Neural cell (in vitro differentiated cells): ENCODE measurements around the gene MRGPRD. TPM values are rescaled to one million over a fixed set of nuclear protein-coding genes. Genes with fewer than 3 reads are reported as not detected.
A peak's percentile ranks its signal among the peaks of the same experiment; 100 is the strongest.

ENCODE experiments used
- H2AFZ ChIP-seq: fragments of 200-600, 300-800 bp; sonication (generic), shearing (Covaris generic); 2 replicates; pipeline ENCODE4 v1.6.0; 2014; ENCODE audit warnings: low read depth, mild to moderate bottlenecking, antibody characterized with exemption, low read length, moderate library complexity
- H3F3A ChIP-seq: fragments of 200-600 bp; shearing (Covaris generic); 2 replicates; pipeline ENCODE4 v1.6.1; 2016; ENCODE audit warnings: mild to moderate bottlenecking, moderate library complexity, mixed read lengths, antibody characterized with exemption, low read length; ENCODE audit not compliant: insufficient read depth, poor library complexity, severe bottlenecking
- H3K27ac ChIP-seq: fragments of 200-600, 300-800 bp; sonication (generic), shearing (Covaris generic); 2 replicates; pipeline ENCODE4 v1.5.1; 2014; ENCODE audit warnings: mild to moderate bottlenecking, low read length, moderate library complexity
- H3K27me3 ChIP-seq: fragments of 300-800, 200-600 bp; sonication (generic), shearing (Covaris generic); 2 replicates; pipeline ENCODE4 v1.6.0; 2014; ENCODE audit warnings: mild to moderate bottlenecking, low read depth, low read length, moderate library complexity; ENCODE audit not compliant: insufficient read depth
- H3K36me3 ChIP-seq: fragments of 300-800, 200-600 bp; sonication (generic), shearing (Covaris generic); 2 replicates; pipeline ENCODE4 v1.5.1; 2014; ENCODE audit warnings: mild to moderate bottlenecking, antibody characterized with exemption, low read length, moderate library complexity; ENCODE audit not compliant: insufficient read depth
- H3K4me2 ChIP-seq: fragments of 300-800, 200-600 bp; sonication (generic), shearing (Covaris generic); 2 replicates; pipeline ENCODE4 v1.6.0; 2014; ENCODE audit warnings: mild to moderate bottlenecking, low read length
- H3K4me3 ChIP-seq: fragments of 300-800, 200-600 bp; sonication (generic), shearing (Covaris generic); 2 replicates; pipeline ENCODE4 v1.5.1; 2014; ENCODE audit warnings: mild to moderate bottlenecking, low read length, moderate library complexity
- H3K79me2 ChIP-seq: fragments of 200-600 bp; shearing (Covaris generic); replicated peaks from 2 replicates; pipeline ENCODE4 v1.6.0; 2014; ENCODE audit warnings: mild to moderate bottlenecking, low read length, moderate library complexity; ENCODE audit not compliant: insufficient read depth
- H3K9ac ChIP-seq: fragments of 300-800, 200-600 bp; sonication (generic), shearing (Covaris generic); 2 replicates; pipeline ENCODE4 v1.6.1; 2016; ENCODE audit warnings: mild to moderate bottlenecking, low read length, mixed read lengths
- H3K9me2 ChIP-seq: fragments of 200-600 bp; shearing (Covaris generic); 2 replicates; pipeline ENCODE4 v1.6.1; 2016; ENCODE audit warnings: mild to moderate bottlenecking, low read length, mixed read lengths; ENCODE audit not compliant: insufficient read depth
- H3K9me3 ChIP-seq: fragments of 200-600, 300-800 bp; sonication (generic), shearing (Covaris generic); 2 replicates; pipeline ENCODE4 v1.6.1; 2016; ENCODE audit warnings: mild to moderate bottlenecking, mixed run types, low read length, moderate library complexity, mixed read lengths
- H4K20me1 ChIP-seq: fragments of 200-600 bp; shearing (Covaris generic); 2 replicates; pipeline ENCODE4 v1.6.1; 2016; ENCODE audit warnings: mild to moderate bottlenecking, mixed run types; ENCODE audit not compliant: insufficient read depth
- EP300 ChIP-seq: fragments of 450-650 bp; conservative IDR thresholded peaks from 2 replicates; pipeline ENCODE4 v1.6.1; 2014; ENCODE audit warnings: antibody characterized with exemption, mild to moderate bottlenecking, moderate library complexity; ENCODE audit not compliant: poor library complexity, severe bottlenecking
- EZH2 ChIP-seq: fragments of 200-600, 300-800 bp; shearing (Covaris generic), sonication (generic); IDR thresholded peaks from 2 replicates; pipeline ENCODE4 v1.6.1; 2014; ENCODE audit warnings: antibody characterized with exemption, low read length, borderline replicate concordance, mild to moderate bottlenecking; ENCODE audit not compliant: insufficient read depth, poor library complexity, severe bottlenecking
- POLR2AphosphoS5 ChIP-seq: IDR thresholded peaks from 2 replicates; pipeline ENCODE4 v1.6.1; 2012
- RAD21 ChIP-seq: fragments of 450-650 bp; conservative IDR thresholded peaks from 2 replicates; pipeline ENCODE4 v1.6.1; 2014; ENCODE audit warnings: antibody characterized with exemption, mild to moderate bottlenecking, moderate library complexity
- SMC3 ChIP-seq: fragments of 450-650 bp; conservative IDR thresholded peaks from 2 replicates; pipeline ENCODE4 v1.6.1; 2014; ENCODE audit warnings: antibody characterized with exemption, mild to moderate bottlenecking, moderate library complexity; ENCODE audit not compliant: poor library complexity
- TAF1 ChIP-seq: IDR thresholded peaks from 2 replicates; pipeline ENCODE4 v1.6.1; 2012; ENCODE audit warnings: low read depth
- polyA plus RNA-seq: library from polyadenylated mRNA; depleted of rRNA; stranded (reverse); fragments of >200 nt; gene quantifications from 2 replicates; pipeline ENCODE4 v1.2.3, GENCODE V29; 2014
- TF ChIP-seq, protein P1 (sequence below): fragments of 450-650 bp; IDR thresholded peaks from 2 replicates; pipeline ENCODE4 v1.5.1; 2014; ENCODE audit warnings: antibody characterized with exemption, mild to moderate bottlenecking, moderate library complexity; ENCODE audit not compliant: poor library complexity, severe bottlenecking
- TF ChIP-seq, protein P2 (sequence below): IDR thresholded peaks from 2 replicates; pipeline ENCODE4 v1.6.1; 2012; ENCODE audit warnings: borderline replicate concordance

The MRGPRD gene
- polyA plus RNA-seq, 1 donor from 2014 or later, result not detected

DNA sequence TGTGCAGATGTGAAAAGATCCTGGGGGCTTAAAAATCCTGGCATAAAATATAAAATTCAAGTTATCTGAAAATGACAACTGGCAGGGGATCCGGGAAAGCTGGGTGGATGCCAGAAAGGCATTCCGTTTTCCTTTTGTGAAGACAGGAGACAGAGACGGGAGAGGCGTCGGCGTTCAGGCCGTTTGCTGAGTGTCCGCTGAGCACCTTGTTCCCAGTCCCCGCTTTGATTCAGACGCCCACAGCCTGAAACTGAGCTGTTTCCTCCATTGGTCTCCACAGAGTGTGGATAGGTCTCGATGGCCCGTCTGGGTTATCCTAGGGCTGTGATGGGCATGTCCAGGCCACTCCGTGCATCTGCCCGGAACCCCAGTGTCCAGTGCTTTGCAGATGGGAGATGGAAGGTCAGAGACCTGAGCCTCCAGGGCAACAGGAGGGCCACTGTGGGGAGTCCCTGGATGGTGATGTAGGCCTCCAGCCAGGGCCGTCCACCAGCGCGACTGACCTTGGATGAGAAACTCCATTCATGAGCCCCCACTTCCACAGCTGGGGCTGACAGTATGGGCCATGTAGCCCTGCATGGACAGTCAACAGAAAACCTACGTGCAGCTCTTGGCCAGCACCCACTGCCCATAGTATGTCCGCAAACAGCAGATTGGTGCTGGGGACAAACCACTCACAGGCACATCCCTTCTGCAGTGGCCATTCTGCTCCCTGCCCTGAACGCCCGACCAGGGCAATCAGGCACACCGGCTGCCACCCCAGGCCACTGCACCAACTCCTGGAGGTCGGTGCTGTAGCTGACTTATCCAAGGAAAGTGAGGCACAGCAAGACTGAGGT lies 20.7 kb upstream of the MRGPRD start:
- TF ChIP-seq, protein P1, sequence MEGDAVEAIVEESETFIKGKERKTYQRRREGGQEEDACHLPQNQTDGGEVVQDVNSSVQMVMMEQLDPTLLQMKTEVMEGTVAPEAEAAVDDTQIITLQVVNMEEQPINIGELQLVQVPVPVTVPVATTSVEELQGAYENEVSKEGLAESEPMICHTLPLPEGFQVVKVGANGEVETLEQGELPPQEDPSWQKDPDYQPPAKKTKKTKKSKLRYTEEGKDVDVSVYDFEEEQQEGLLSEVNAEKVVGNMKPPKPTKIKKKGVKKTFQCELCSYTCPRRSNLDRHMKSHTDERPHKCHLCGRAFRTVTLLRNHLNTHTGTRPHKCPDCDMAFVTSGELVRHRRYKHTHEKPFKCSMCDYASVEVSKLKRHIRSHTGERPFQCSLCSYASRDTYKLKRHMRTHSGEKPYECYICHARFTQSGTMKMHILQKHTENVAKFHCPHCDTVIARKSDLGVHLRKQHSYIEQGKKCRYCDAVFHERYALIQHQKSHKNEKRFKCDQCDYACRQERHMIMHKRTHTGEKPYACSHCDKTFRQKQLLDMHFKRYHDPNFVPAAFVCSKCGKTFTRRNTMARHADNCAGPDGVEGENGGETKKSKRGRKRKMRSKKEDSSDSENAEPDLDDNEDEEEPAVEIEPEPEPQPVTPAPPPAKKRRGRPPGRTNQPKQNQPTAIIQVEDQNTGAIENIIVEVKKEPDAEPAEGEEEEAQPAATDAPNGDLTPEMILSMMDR, result no peak
- no peak for TF ChIP-seq EZH2
- TF ChIP-seq SMC3, result no peak
- no peak for TF ChIP-seq EP300
- TF ChIP-seq TAF1, result no peak
- no peak for TF ChIP-seq POLR2AphosphoS5
- Histone ChIP-seq H3K27me3 (no peaks in the 10 kb centered on the region), H3K9me3 (no peaks in the 10 kb centered on the region), H2AFZ (no peak overlapping the region), H3K4me3 (no peak overlapping the region), H3K27ac (no peak overlapping the region), H3K36me3 (no peaks in the 10 kb centered on the region), H3K9ac (no peak overlapping the region), H3K79me2 (no peaks in the 10 kb centered on the region), H3K9me2 (no peaks in the 10 kb centered on the region), H3K4me2 (no peak overlapping the region), H4K20me1 (no peaks in the 10 kb centered on the region), H3F3A (no peaks in the 10 kb centered on the region)

DNA sequence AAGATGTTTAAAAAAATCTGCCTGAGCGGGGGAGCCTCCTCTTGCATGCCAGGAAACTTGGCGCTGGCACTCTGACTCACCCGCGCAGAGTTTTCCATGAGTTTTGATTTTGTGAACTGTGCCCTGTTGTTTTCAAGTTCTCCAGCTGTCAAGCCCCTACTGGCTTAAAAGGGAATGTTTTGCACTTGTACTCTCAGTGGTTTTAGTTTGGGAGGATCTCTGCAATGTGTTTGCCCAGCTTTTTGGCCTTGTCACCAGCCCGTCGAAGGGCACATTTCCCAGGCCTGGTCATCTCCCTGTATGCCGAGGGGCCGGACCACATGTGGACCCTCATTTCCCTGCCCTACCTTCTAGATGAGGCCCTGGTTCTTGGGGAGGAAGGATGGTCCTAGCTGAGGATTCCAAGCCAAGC lies 20.1 kb upstream of the MRGPRD start:
- Histone ChIP-seq H3K27me3 (no peaks in the 10 kb centered on the region), H3F3A (no peaks in the 10 kb centered on the region), H3K9me3 (no peaks in the 10 kb centered on the region), H3K27ac (no peak overlapping the region), H3K9me2 (no peaks in the 10 kb centered on the region), H4K20me1 (no peaks in the 10 kb centered on the region), H3K9ac (no peak overlapping the region), H3K4me2 (no peak overlapping the region), H2AFZ (no peak overlapping the region), H3K79me2 (no peaks in the 10 kb centered on the region), H3K4me3 (no peak overlapping the region), H3K36me3 (no peaks in the 10 kb centered on the region)
- TF ChIP-seq, protein P2, sequence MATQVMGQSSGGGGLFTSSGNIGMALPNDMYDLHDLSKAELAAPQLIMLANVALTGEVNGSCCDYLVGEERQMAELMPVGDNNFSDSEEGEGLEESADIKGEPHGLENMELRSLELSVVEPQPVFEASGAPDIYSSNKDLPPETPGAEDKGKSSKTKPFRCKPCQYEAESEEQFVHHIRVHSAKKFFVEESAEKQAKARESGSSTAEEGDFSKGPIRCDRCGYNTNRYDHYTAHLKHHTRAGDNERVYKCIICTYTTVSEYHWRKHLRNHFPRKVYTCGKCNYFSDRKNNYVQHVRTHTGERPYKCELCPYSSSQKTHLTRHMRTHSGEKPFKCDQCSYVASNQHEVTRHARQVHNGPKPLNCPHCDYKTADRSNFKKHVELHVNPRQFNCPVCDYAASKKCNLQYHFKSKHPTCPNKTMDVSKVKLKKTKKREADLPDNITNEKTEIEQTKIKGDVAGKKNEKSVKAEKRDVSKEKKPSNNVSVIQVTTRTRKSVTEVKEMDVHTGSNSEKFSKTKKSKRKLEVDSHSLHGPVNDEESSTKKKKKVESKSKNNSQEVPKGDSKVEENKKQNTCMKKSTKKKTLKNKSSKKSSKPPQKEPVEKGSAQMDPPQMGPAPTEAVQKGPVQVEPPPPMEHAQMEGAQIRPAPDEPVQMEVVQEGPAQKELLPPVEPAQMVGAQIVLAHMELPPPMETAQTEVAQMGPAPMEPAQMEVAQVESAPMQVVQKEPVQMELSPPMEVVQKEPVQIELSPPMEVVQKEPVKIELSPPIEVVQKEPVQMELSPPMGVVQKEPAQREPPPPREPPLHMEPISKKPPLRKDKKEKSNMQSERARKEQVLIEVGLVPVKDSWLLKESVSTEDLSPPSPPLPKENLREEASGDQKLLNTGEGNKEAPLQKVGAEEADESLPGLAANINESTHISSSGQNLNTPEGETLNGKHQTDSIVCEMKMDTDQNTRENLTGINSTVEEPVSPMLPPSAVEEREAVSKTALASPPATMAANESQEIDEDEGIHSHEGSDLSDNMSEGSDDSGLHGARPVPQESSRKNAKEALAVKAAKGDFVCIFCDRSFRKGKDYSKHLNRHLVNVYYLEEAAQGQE, result no peak
- TF ChIP-seq EP300, result no peak
- no peak for TF ChIP-seq RAD21
- no peak for TF ChIP-seq EZH2
- TF ChIP-seq, protein P1, result peak; percentile 26
- no peak for TF ChIP-seq TAF1
